A673 (cell line): ENCODE results near the gene PKD1.

Experiments used
- EZH2 ChIP-seq: fragments of 200-600 bp; sonication (generic); IDR thresholded peaks from 2 replicates; pipeline ENCODE4 v1.6.1; 2017; ENCODE audit warnings: borderline replicate concordance, low read depth, mild to moderate bottlenecking, mixed read lengths, antibody characterized with exemption, low read length; ENCODE audit not compliant: poor library complexity, severe bottlenecking
- TF ChIP-seq, protein P1 (sequence below): fragments of 300-800, 200-600 bp; sonication (generic); conservative IDR thresholded peaks from 2 replicates; pipeline ENCODE4 v1.5.1; 2017; ENCODE audit warnings: low read depth, mild to moderate bottlenecking, antibody characterized with exemption, low read length, moderate library complexity, mixed read lengths

DNA sequence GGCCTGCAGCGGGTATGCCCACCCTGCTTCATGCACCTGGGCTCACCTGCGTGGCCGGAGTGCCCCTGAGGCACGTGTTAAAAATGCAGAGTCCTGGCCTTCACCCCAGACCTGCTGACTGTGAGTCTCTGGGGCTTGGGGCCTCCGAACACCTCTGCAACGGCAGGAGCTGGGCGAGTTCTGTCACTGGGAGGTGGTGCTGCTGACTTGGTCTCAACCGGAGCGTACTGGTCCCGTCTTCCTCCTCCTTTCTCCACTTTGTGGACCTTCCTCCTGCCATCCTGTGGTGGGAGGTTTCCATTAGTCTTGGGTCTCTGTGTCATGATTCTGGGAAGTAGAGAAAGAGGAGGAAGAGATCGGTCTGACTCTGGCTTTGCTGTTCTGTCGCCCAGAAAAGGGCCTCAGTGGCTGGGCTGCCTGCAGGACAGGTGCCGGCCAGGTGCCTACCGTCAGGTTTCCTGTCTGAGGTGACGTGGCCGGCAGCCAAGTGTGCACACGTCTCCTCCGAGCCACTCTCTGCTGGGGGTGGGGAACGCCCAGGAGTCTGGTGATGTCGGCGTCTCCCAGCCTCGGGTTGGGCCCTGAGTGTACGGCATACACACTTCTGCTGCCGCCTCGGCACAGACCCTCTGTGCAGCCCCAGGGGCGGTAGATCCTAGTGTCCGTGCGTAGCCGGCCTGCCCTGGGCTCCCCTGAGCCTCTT lies 81.0 kb downstream of the PKD1 start:
- TF ChIP-seq, protein P1, sequence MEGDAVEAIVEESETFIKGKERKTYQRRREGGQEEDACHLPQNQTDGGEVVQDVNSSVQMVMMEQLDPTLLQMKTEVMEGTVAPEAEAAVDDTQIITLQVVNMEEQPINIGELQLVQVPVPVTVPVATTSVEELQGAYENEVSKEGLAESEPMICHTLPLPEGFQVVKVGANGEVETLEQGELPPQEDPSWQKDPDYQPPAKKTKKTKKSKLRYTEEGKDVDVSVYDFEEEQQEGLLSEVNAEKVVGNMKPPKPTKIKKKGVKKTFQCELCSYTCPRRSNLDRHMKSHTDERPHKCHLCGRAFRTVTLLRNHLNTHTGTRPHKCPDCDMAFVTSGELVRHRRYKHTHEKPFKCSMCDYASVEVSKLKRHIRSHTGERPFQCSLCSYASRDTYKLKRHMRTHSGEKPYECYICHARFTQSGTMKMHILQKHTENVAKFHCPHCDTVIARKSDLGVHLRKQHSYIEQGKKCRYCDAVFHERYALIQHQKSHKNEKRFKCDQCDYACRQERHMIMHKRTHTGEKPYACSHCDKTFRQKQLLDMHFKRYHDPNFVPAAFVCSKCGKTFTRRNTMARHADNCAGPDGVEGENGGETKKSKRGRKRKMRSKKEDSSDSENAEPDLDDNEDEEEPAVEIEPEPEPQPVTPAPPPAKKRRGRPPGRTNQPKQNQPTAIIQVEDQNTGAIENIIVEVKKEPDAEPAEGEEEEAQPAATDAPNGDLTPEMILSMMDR, result no peak
- TF ChIP-seq EZH2, result no peak
